HL-60 (cell line): ENCODE measurements around the gene PRRT1B.

ENCODE experiments used
- DNase-seq, 2 experiments: peaks; one replicate each; pipeline ENCODE4 v3.0.0-alpha.2; 2010 to 2020; ENCODE audit warnings: low read depth in 1 of 2, low spot score in 1 of 2
- H3K27ac ChIP-seq: fragments of 250-450 bp; sonication (Bioruptor Pico); replicated peaks from 2 replicates; pipeline ENCODE4 v1.5.1; 2020; ENCODE audit warnings: mild to moderate bottlenecking, moderate library complexity
- H3K27me3 ChIP-seq: fragments of 250-450 bp; sonication (Bioruptor Pico); 2 replicates; pipeline ENCODE4 v1.5.1; 2021; ENCODE audit warnings: mild to moderate bottlenecking, moderate library complexity; ENCODE audit not compliant: insufficient read depth, poor library complexity, severe bottlenecking
- H3K4me3 ChIP-seq: replicated peaks from 2 replicates; pipeline ENCODE4 v1.5.1; 2011; ENCODE audit warnings: mild to moderate bottlenecking, control low read depth, low read length; ENCODE audit not compliant: insufficient read depth
- CTCF ChIP-seq: IDR thresholded peaks from one replicate; pipeline ENCODE4 v1.5.1; 2011; ENCODE audit warnings: low read length, control low read depth, inconsistent platforms; ENCODE audit not compliant: insufficient read depth
- GABPA ChIP-seq: IDR thresholded peaks from 2 replicates; pipeline ENCODE4 v1.6.1; 2012; ENCODE audit warnings: low read depth
- POLR2AphosphoS5 ChIP-seq: IDR thresholded peaks from 2 replicates; pipeline ENCODE4 v1.6.1; 2012; ENCODE audit warnings: low read depth
- REST ChIP-seq: IDR thresholded peaks from 2 replicates; pipeline ENCODE4 v1.6.1; 2012; ENCODE audit warnings: low read depth; ENCODE audit not compliant: insufficient replicate concordance
- SPI1 ChIP-seq: IDR thresholded peaks from 2 replicates; pipeline ENCODE4 v1.6.1; 2012; ENCODE audit warnings: low read depth, mild to moderate bottlenecking, borderline replicate concordance

The PRRT1B gene

GRCh38 chr9:131500377-131500776 lies 44.9 kb upstream of the PRRT1B start:
- DNase-seq: peak in 1 of 2 experiments; percentile 28
- no peak overlapping the region for H3K4me3 ChIP-seq
- no peak for TF ChIP-seq SPI1
- TF ChIP-seq POLR2AphosphoS5: no peak; the same call in 1 of the 2 replicates
- no peak for TF ChIP-seq CTCF
- no peak for TF ChIP-seq GABPA
- no peak for TF ChIP-seq REST
- no peak overlapping the region; the same call in 1 of the 2 replicates for H3K27ac ChIP-seq
- no peaks in the 10 kb centered on the region for H3K27me3 ChIP-seq

- peak; percentile 61 to 69 for DNase-seq
- Histone ChIP-seq H3K4me3 (no peak overlapping the region), H3K27ac (no peak overlapping the region; the same call in none of the 2 replicates), H3K27me3 (no peaks in the 10 kb centered on the region)
- TF ChIP-seq CTCF (no peak), POLR2AphosphoS5 (peak; percentile 64)
Observed at GRCh38 chr9:131500939-131501541, 44.3 kb upstream of the PRRT1B start.

GRCh38 chr9:131502781-131503625 lies 42.3 kb upstream of the PRRT1B start, which contains the start of gene POMT1:
Gene POMT1 (plus strand): TSS chr9:131502918. CDS start chr9:131504219, 1,301 bp downstream.
- TF ChIP-seq REST (peak; percentile 18), POLR2AphosphoS5 (peak; percentile 41; the same call in 1 of the 2 replicates), GABPA (no peak), SPI1 (no peak), CTCF (no peak)

More at GRCh38 chr9:131502781-131503625, 42.3 kb upstream of the PRRT1B start, which contains the start of gene POMT1:
- peak; percentile 75 to 84 for DNase-seq
- Histone ChIP-seq H3K4me3 (peak within 1 kb of the TSS; percentile 84), H3K27ac (peak within 1 kb of the TSS; percentile 78), H3K27me3 (no peaks in the 10 kb centered on the region)
